IMR-90 (cell line): ENCODE measurements around the gene GABBR2. TPM values are rescaled to one million over a fixed set of nuclear protein-coding genes. Genes with fewer than 3 reads are reported as not detected.

ENCODE experiments used
- ATAC-seq: fragments of 200-7000 bp; cut with Tn5 transposase; 2 replicates; pipeline ENCODE4 v1.9.1; 2020; ENCODE audit warnings: low read depth, mild to moderate bottlenecking, moderate library complexity
- BruUV-seq: library from RNA; stranded (reverse); fragments of 400-500 nt; replicated peaks from 2 replicates; lab custom pipeline; 2021; lab: Mats Ljungman, UMichigan
- CTCF ChIA-PET: fragments of 300-600 bp; formaldehyde crosslinking; extraction: SDS; loops from one replicate; lab custom pipeline; 2021; ENCODE audit warnings: antibody characterized with exemption; lab: Yijun Ruan, JAX
- POLR2A ChIA-PET: fragments of 300-600 bp; sonication (Branson Sonifier 250); formaldehyde crosslinking; loops from one replicate; lab custom pipeline; 2022; ENCODE audit warnings: antibody characterized with exemption; ENCODE audit not compliant: unreplicated experiment; lab: Charles Lee
- DNase-seq: peaks from one replicate; pipeline ENCODE4 v3.0.0; 2013
- H2AFZ ChIP-seq: replicated peaks from 2 replicates; pipeline ENCODE3; 2013; ENCODE audit warnings: low read length, mild to moderate bottlenecking; ENCODE audit not compliant: poor library complexity
- H2AK5ac ChIP-seq: 2 replicates; pipeline ENCODE4 v1.6.1; 2013; ENCODE audit warnings: low read depth, low read length, inconsistent platforms
- H2AK9ac ChIP-seq: replicated peaks from 2 replicates; pipeline ENCODE3; 2013; ENCODE audit warnings: mild to moderate bottlenecking, low read depth, low read length, moderate library complexity; ENCODE audit not compliant: poor library complexity
- H2BK120ac ChIP-seq: 2 replicates; pipeline ENCODE4 v1.6.1; 2013; ENCODE audit warnings: low read depth, low read length, inconsistent platforms
- H2BK15ac ChIP-seq: 3 replicates; pipeline ENCODE4 v1.6.1; 2013; ENCODE audit warnings: low read depth, low read length, inconsistent platforms
- H2BK20ac ChIP-seq: 2 replicates; pipeline ENCODE4 v1.6.1; 2013; ENCODE audit warnings: low read depth, mild to moderate bottlenecking, inconsistent platforms, low read length, moderate library complexity
- H2BK5ac ChIP-seq: 2 replicates; pipeline ENCODE4 v1.6.1; 2013; ENCODE audit warnings: mild to moderate bottlenecking, low read depth, low read length, inconsistent platforms; ENCODE audit not compliant: poor library complexity, severe bottlenecking
- H3K14ac ChIP-seq: replicated peaks from 2 replicates; pipeline ENCODE4 v1.6.1; 2013; ENCODE audit warnings: low read depth, low read length, inconsistent platforms
- H3K18ac ChIP-seq: 2 replicates; pipeline ENCODE4 v1.6.1; 2013; ENCODE audit warnings: low read depth, low read length, control low read depth
- H3K23ac ChIP-seq: 2 replicates; pipeline ENCODE4 v1.6.1; 2013; ENCODE audit warnings: low read depth, low read length, inconsistent platforms
- H3K27ac ChIP-seq: 2 replicates; pipeline ENCODE4 v1.5.1; 2013; ENCODE audit warnings: mild to moderate bottlenecking, control low read depth, low read length; ENCODE audit not compliant: insufficient read depth
- H3K27me3 ChIP-seq: 2 replicates; pipeline ENCODE4 v1.6.1; 2013; ENCODE audit warnings: low read length; ENCODE audit not compliant: control insufficient read depth, insufficient read depth
- H3K36me3 ChIP-seq: 2 replicates; pipeline ENCODE4 v1.6.1; 2013; ENCODE audit warnings: low read length, mixed read lengths; ENCODE audit not compliant: control insufficient read depth, insufficient read depth
- H3K4ac ChIP-seq: 2 replicates; pipeline ENCODE4 v1.6.1; 2013; ENCODE audit warnings: low read depth, low read length, inconsistent platforms
- H3K4me1 ChIP-seq: 2 replicates; pipeline ENCODE4 v1.6.1; 2013; ENCODE audit warnings: low read length, mixed read lengths; ENCODE audit not compliant: control insufficient read depth, insufficient read depth
- H3K4me2 ChIP-seq: 2 replicates; pipeline ENCODE4 v1.6.1; 2013; ENCODE audit warnings: low read depth, mild to moderate bottlenecking, control low read depth, low read length, moderate library complexity
- H3K4me3 ChIP-seq: 2 replicates; pipeline ENCODE4 v1.5.1; 2013; ENCODE audit warnings: low read depth, mild to moderate bottlenecking, control low read depth, low read length, moderate library complexity; ENCODE audit not compliant: insufficient read depth
- H3K56ac ChIP-seq: 2 replicates; pipeline ENCODE4 v1.6.1; 2013; ENCODE audit warnings: low read length, inconsistent platforms; ENCODE audit not compliant: insufficient read depth; ENCODE audit errors: extremely low read depth
- H3K79me1 ChIP-seq, 2 experiments: 2 replicates each; pipeline ENCODE4 v1.6.1; 2013; ENCODE audit warnings: low read length in 2 of 2, inconsistent platforms in 1 of 2, low read depth in 1 of 2
- H3K9ac ChIP-seq: 2 replicates; pipeline ENCODE4 v1.6.1; 2013; ENCODE audit warnings: low read depth, low read length, control low read depth
- H3K9me1 ChIP-seq: 2 replicates; pipeline ENCODE4 v1.6.1; 2013; ENCODE audit warnings: low read length, inconsistent platforms; ENCODE audit not compliant: insufficient read depth
- H3K9me3 ChIP-seq: 2 replicates; pipeline ENCODE4 v1.6.1; 2013; ENCODE audit warnings: low read length; ENCODE audit not compliant: control insufficient read depth, insufficient read depth
- H4K20me1 ChIP-seq: 2 replicates; pipeline ENCODE4 v1.6.1; 2013; ENCODE audit warnings: low read length, inconsistent platforms; ENCODE audit not compliant: insufficient read depth
- H4K5ac ChIP-seq: 2 replicates; pipeline ENCODE4 v1.6.1; 2013; ENCODE audit warnings: mild to moderate bottlenecking, low read depth, low read length, control low read depth
- H4K8ac ChIP-seq, 2 experiments: 2 replicates each; pipeline ENCODE4 v1.6.1; 2013; ENCODE audit warnings: low read depth in 2 of 2, low read length in 2 of 2, control low read depth in 1 of 2, inconsistent platforms in 1 of 2
- H4K91ac ChIP-seq: 2 replicates; pipeline ENCODE4 v1.6.1; 2013; ENCODE audit warnings: low read depth, low read length, inconsistent platforms; ENCODE audit not compliant: insufficient read depth
- RAD21 ChIP-seq: IDR thresholded peaks from 2 replicates; pipeline ENCODE4 v1.6.1; 2012; ENCODE audit warnings: low read length, improper control_type of control experiment
- WGBS, 2 experiments: methylation state at CpG; one replicate each; pipeline versions ENCODE4 v1.1.5 to v1.1.7; 2013; ENCODE audit warnings: missing lambda C conversion rate in 2 of 2; ENCODE audit not compliant: insufficient read length in 1 of 2; ENCODE audit errors: extremely low coverage in 2 of 2; 5-methylcytosine and 5-hydroxymethylcytosine counted together
- dilution Hi-C: fragments of 300-500 bp; cut with HindIII; formaldehyde crosslinking; loops from one replicate; pipeline ENCODE4 v1.14.3; 2018; ENCODE audit warnings: low sequenced_read_pairs; ENCODE audit not compliant: unreplicated experiment
- in situ Hi-C: fragments of 300-500 bp; cut with MboI; formaldehyde crosslinking; loops from 3 replicates; pipeline ENCODE4 v1.14.3; 2019; ENCODE audit warnings: low sequenced_read_pairs, inconsistent platforms, mixed read lengths
- intact Hi-C: fragments of 100-400 bp; cut with micrococcal nuclease; formaldehyde crosslinking; loops from 2 replicates; pipeline ENCODE4 v1.10.0; 2022
- polyA plus RNA-seq, 3 experiments: library from polyadenylated mRNA; depleted of rRNA; stranded (reverse); fragments of >200 nt; gene quantifications; 2 replicates each; pipeline ENCODE4 v1.2.3, GENCODE V29; 2012; ENCODE audit warnings: low replicate concordance in 1 of 3
- total RNA-seq: library from RNA; depleted of rRNA; stranded (reverse); fragments of >200 nt; gene quantifications from 2 replicates; pipeline ENCODE4 v1.2.3, GENCODE V29; 2012

GABBR2 gene
- total and polyA plus RNA-seq, 2 of the 4 experiments (the other 2 are of a cell fraction), result 14.2 to 20.3 TPM

GRCh38 chr9:98555651-98556465 is 152.9 kb downstream of the GABBR2 start:
- Histone ChIP-seq H2BK15ac (peak overlapping the region; percentile 40; the same call in 1 of the 3 replicates), H4K8ac (peak overlapping the region; percentile 51 to 54; a peak in 3 of 4 replicates), H3K9ac (no peak overlapping the region), H4K20me1 (peaks cover 3% of the 10 kb centered on the region; the same call in 1 of the 2 replicates), H3K9me3 (no peaks in the 10 kb centered on the region), H3K23ac (peak overlapping the region; percentile 31), H2AK5ac (peak overlapping the region; percentile 23), H3K9me1 (peaks cover 11% of the 10 kb centered on the region), H3K27me3 (no peaks in the 10 kb centered on the region), H4K91ac (peak overlapping the region; percentile 58; the same call in 1 of the 2 replicates), H3K79me1 (peaks cover 3 to 30% of the 10 kb centered on the region in 2 experiments; a peak in 2 of 4 replicates), H4K5ac (peak overlapping the region; percentile 1; the same call in 1 of the 2 replicates), H2AFZ (peak overlapping the region; percentile 26), H2BK20ac (peak overlapping the region; percentile 50), H3K4me2 (no peak overlapping the region), H3K56ac (no peak overlapping the region), H2AK9ac (no peak overlapping the region), H3K27ac (no peak overlapping the region), H3K14ac (peak overlapping the region; percentile 44; the same call in 1 of the 2 replicates), H3K18ac (no peak overlapping the region; the same call in 1 of the 2 replicates), H3K4me1 (peaks cover 17% of the 10 kb centered on the region), H2BK5ac (peak overlapping the region; percentile 51), H2BK120ac (peak overlapping the region; percentile 65), H3K4ac (0 out of 2 replicates have a peak overlapping the region, but pooled peaks have one; percentile 18), H3K36me3 (no peaks in the 10 kb centered on the region), H3K4me3 (no peak overlapping the region)
- TF ChIP-seq RAD21, result no peak
- ATAC-seq (no peak), DNase-seq (no peak)
- CTCF ChIA-PET, result no interaction called here
- in situ Hi-C loops (no loop called here), intact Hi-C loops (loop anchor here (10.0 kb wide), 1 partner anchor 241 kb away; no protein-coding TSS in a partner anchor), dilution Hi-C loops (no loop called here)
- no TSS peak for BruUV-seq
- 91% methylated on average over 5 of the region's 10 CpGs; no CpG with 5 or more reads in 1 of the 2 experiments for WGBS, 2 experiments
- POLR2A ChIA-PET, result no interaction called here
